Left renal cortex interstitium (tissue), 4 donors: ENCODE measurements around the gene ALDH3A1. TPM values are rescaled to one million over a fixed set of nuclear protein-coding genes. Genes with fewer than 3 reads are reported as not detected.

ENCODE experiments used
- DNase-seq, 4 donors: peaks; one replicate each; pipeline ENCODE4 v3.0.0-alpha.2; 2013; ENCODE audit warnings: low read depth in 4 of 4, low spot score in 2 of 4, missing footprints in 1 of 4
- polyA plus RNA-seq, 4 donors: library from polyadenylated mRNA; unstranded; fragments of 120-200 nt; gene quantifications; one replicate each; pipeline ENCODE4 v1.2.1, GENCODE V29; 2013; ENCODE audit not compliant: insufficient read length in 4 of 4

ALDH3A1 gene
- polyA plus RNA-seq, 4 donors = 0.89 to 1.7 (median 1.2) TPM

- DNase-seq = no peak
Observed at GRCh38 chr17:19760746-19761145, 12.6 kb upstream of the ALDH3A1 start.

- no peak for DNase-seq
Observed at GRCh38 chr17:19759568-19760549, 11.8 kb upstream of the ALDH3A1 start.

- DNase-seq = no peak
Observed at GRCh38 chr17:19757536-19758180, 9.6 kb upstream of the ALDH3A1 start.

- DNase-seq = no peak
Observed at GRCh38 chr17:19756546-19756945, 8.4 kb upstream of the ALDH3A1 start.

GRCh38 chr17:19755821-19756510 is 7.9 kb upstream of the ALDH3A1 start:
- no peak for DNase-seq

- DNase-seq = no peak
Observed at GRCh38 chr17:19755392-19755791, 7.3 kb upstream of the ALDH3A1 start.

GRCh38 chr17:19753661-19754463 is 5.8 kb upstream of the ALDH3A1 start:
- DNase-seq = no peak

- DNase-seq = no peak
Observed at GRCh38 chr17:19753051-19753509, 5.0 kb upstream of the ALDH3A1 start.

- no peak for DNase-seq
Observed at GRCh38 chr17:19752216-19753050, 4.3 kb upstream of the ALDH3A1 start.

GRCh38 chr17:19750835-19751234 is 2.7 kb upstream of the ALDH3A1 start:
- no peak for DNase-seq

GRCh38 chr17:19750020-19750572 is 2.0 kb upstream of the ALDH3A1 start:
- no peak for DNase-seq

GRCh38 chr17:19748807-19749193 is 702 bp upstream of the ALDH3A1 start:
- DNase-seq = no peak

- no peak for DNase-seq
Observed at GRCh38 chr17:19747159-19747719, 859 bp downstream of the ALDH3A1 start.

GRCh38 chr17:19746517-19746916 is 1.6 kb downstream of the ALDH3A1 start:
- no peak for DNase-seq

GRCh38 chr17:19744922-19745757 is 3.0 kb downstream of the ALDH3A1 start:
- DNase-seq = peak in 3 of 4 donors; percentile 77 to 87 (median 79)

- no peak for DNase-seq
Observed at GRCh38 chr17:19744492-19744891, 3.6 kb downstream of the ALDH3A1 start.

GRCh38 chr17:19743101-19744100 is 4.7 kb downstream of the ALDH3A1 start:
- DNase-seq = no peak
